Measurements from ENCODE around the gene PDGFC. TPM values are rescaled to one million over a fixed set of nuclear protein-coding genes. Genes with fewer than 3 reads are reported as not detected.
A peak's percentile ranks its signal among the peaks of the same experiment; 100 is the strongest.

The PDGFC gene
- total RNA-seq, 1 donor from 2014 or later: 70.9 TPM

- Mint-ChIP-seq H3K27me3 (ENCODE audit: low read depth) (no peaks in the 10 kb centered on the region), H3K9me3 (ENCODE audit: low read depth) (no peaks in the 10 kb centered on the region), H3K4me1 (ENCODE audit: low read depth) (peaks cover 86% of the 10 kb centered on the region), H3K36me3 (ENCODE audit: low read depth) (peaks cover 8% of the 10 kb centered on the region), H3K27ac (ENCODE audit: unreplicated experiment) (peak overlapping the region; percentile 87), H3K4me3 (ENCODE audit: unreplicated experiment) (peak overlapping the region; percentile 26)
- TF ChIP-seq, protein P1, sequence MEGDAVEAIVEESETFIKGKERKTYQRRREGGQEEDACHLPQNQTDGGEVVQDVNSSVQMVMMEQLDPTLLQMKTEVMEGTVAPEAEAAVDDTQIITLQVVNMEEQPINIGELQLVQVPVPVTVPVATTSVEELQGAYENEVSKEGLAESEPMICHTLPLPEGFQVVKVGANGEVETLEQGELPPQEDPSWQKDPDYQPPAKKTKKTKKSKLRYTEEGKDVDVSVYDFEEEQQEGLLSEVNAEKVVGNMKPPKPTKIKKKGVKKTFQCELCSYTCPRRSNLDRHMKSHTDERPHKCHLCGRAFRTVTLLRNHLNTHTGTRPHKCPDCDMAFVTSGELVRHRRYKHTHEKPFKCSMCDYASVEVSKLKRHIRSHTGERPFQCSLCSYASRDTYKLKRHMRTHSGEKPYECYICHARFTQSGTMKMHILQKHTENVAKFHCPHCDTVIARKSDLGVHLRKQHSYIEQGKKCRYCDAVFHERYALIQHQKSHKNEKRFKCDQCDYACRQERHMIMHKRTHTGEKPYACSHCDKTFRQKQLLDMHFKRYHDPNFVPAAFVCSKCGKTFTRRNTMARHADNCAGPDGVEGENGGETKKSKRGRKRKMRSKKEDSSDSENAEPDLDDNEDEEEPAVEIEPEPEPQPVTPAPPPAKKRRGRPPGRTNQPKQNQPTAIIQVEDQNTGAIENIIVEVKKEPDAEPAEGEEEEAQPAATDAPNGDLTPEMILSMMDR (IDR thresholded peaks at IDR 0.05): no peak
- no peak for DNase-seq (ENCODE audit: low spot score)
Observed at GRCh38 chr4:156771171-156771837, 200.3 kb downstream of the PDGFC start.

DNA sequence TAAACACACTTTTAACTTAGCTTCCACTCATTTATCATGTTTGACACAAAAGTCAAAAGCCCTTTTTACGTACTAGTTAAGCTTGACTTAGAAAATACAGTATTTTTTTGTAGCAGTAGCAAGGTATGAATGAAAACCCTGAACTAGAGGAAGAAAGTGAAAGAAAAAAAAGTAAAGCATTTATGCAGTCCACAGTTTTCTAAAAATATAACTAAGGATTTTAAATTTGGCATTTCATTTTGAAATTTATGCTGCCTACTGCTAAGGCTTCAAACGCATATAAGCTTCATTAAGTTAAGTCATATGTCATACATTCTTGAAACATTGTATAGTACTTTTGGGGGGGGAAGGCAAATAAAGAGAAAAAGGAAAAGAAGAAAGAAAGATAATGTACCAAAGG lies 201.5 kb downstream of the PDGFC start:
- Mint-ChIP-seq H3K27me3 (ENCODE audit: low read depth) (no peaks in the 10 kb centered on the region), H3K27ac (ENCODE audit: unreplicated experiment) (peak overlapping the region; percentile 87), H3K9me3 (ENCODE audit: low read depth) (no peaks in the 10 kb centered on the region), H3K4me3 (ENCODE audit: unreplicated experiment) (peak overlapping the region; percentile 35), H3K36me3 (ENCODE audit: low read depth) (peaks cover 9% of the 10 kb centered on the region), H3K4me1 (ENCODE audit: low read depth) (peaks cover 77% of the 10 kb centered on the region)
- DNase-seq (ENCODE audit: low spot score): no peak
- TF ChIP-seq, protein P1 (IDR thresholded peaks at IDR 0.05): no peak

GRCh38 chr4:156767911-156768415 lies 203.6 kb downstream of the PDGFC start:
- TF ChIP-seq, protein P1 (IDR thresholded peaks at IDR 0.05): no peak
- H3K27me3 Mint-ChIP-seq (ENCODE audit: low read depth): no peaks in the 10 kb centered on the region
- H3K36me3 Mint-ChIP-seq (ENCODE audit: low read depth): peaks cover 15% of the 10 kb centered on the region
- H3K4me3 Mint-ChIP-seq (ENCODE audit: unreplicated experiment): no peak overlapping the region
- no peak for DNase-seq (ENCODE audit: low spot score)
- H3K9me3 Mint-ChIP-seq (ENCODE audit: low read depth): no peaks in the 10 kb centered on the region
- peaks cover 79% of the 10 kb centered on the region for H3K4me1 Mint-ChIP-seq (ENCODE audit: low read depth)
- H3K27ac Mint-ChIP-seq (ENCODE audit: unreplicated experiment): no peak overlapping the region

DNA sequence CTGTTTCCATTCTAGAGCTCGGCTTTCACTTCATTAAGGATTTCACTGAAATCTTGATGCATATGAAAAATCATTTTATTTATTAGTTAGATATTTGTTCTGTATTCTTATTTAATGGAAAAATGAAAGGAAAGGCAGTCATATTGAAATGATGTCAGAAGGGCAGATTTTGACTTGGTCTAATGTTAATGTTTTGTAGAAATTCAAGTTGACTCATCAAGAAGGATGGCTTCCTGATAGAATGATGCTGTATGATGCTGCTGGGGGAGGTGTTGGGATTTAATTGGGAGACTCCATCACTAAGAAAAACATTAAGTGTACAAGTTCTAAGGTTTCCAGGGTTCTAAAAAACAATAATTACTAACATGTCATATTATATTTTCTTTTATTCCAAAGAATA lies 204.8 kb downstream of the PDGFC start:
- Mint-ChIP-seq H3K4me3 (ENCODE audit: unreplicated experiment) (no peak overlapping the region), H3K4me1 (ENCODE audit: low read depth) (peaks cover 76% of the 10 kb centered on the region), H3K9me3 (ENCODE audit: low read depth) (no peaks in the 10 kb centered on the region), H3K36me3 (ENCODE audit: low read depth) (peaks cover 16% of the 10 kb centered on the region), H3K27me3 (ENCODE audit: low read depth) (no peaks in the 10 kb centered on the region), H3K27ac (ENCODE audit: unreplicated experiment) (no peak overlapping the region)
- TF ChIP-seq, protein P1 (IDR thresholded peaks at IDR 0.05): no peak
- DNase-seq (ENCODE audit: low spot score): no peak

DNA sequence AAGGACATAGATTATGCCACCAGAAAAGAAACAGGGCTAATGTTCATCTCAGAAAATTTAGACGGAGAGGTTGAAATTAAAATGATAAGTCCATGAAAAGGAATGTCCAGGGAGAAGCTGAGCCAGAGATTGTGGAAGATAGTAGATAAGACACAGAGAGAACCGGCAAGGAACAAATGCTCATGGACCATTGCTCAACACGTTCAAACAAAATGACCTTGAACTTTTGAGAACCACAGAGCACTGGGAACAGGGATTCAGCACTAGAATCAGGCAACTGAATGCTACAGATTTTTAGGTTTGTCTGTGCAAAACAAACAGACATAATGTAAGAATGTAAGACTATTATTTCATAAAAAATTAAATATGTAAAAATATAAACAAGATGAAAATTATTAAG lies 206.3 kb downstream of the PDGFC start:
- TF ChIP-seq, protein P1 (IDR thresholded peaks at IDR 0.05): no peak
- H3K4me3 Mint-ChIP-seq (ENCODE audit: unreplicated experiment): no peak overlapping the region
- peaks cover 71% of the 10 kb centered on the region for H3K4me1 Mint-ChIP-seq (ENCODE audit: low read depth)
- H3K27me3 Mint-ChIP-seq (ENCODE audit: low read depth): no peaks in the 10 kb centered on the region
- H3K36me3 Mint-ChIP-seq (ENCODE audit: low read depth): peaks cover 23% of the 10 kb centered on the region
- no peaks in the 10 kb centered on the region for H3K9me3 Mint-ChIP-seq (ENCODE audit: low read depth)
- H3K27ac Mint-ChIP-seq (ENCODE audit: unreplicated experiment): peak overlapping the region; percentile 4
- no peak for DNase-seq (ENCODE audit: low spot score)
